GM12875 (cell line): Measurements from ENCODE around the gene FAM237B.
A peak's percentile ranks its signal among the peaks of the same experiment; 100 is the strongest.
"Not testable (repeated sequence)": the region's sequence is repeated elsewhere in the genome, so short reads cannot be mapped to it uniquely, and the experiment has no call there.

Experiments
- H3K4me3 ChIP-seq: one replicate; pipeline ENCODE4 v1.5.1; 2011; ENCODE audit warnings: low read depth, low read length, control low read depth
- CTCF ChIP-seq: IDR thresholded peaks from 2 replicates; pipeline ENCODE4 v1.5.1; 2011; ENCODE audit warnings: low read depth, mild to moderate bottlenecking, control low read depth, inconsistent platforms, low read length, moderate library complexity, borderline replicate concordance; ENCODE audit not compliant: insufficient read depth

The FAM237B gene

GRCh38 chr7:90320801-90321494 is at the start of gene FAM237B:
Gene FAM237B, minus strand, starts transcription at chr7:90321304. Its CDS starts 1,556 bp downstream, at chr7:90319748.
- TF ChIP-seq CTCF: no peak
- no peak within 1 kb of the TSS for H3K4me3 ChIP-seq

- no peak for TF ChIP-seq CTCF
- no peak overlapping the region for H3K4me3 ChIP-seq
Observed at GRCh38 chr7:90351987-90352386, 30.9 kb upstream of the FAM237B start.

GRCh38 chr7:90350032-90350431 is 28.9 kb upstream of the FAM237B start:
- not testable (repeated sequence) for H3K4me3 ChIP-seq

GRCh38 chr7:90349305-90349704 is 28.2 kb upstream of the FAM237B start:
- no peak overlapping the region for H3K4me3 ChIP-seq
- no peak for TF ChIP-seq CTCF

- no peak overlapping the region for H3K4me3 ChIP-seq
- no peak for TF ChIP-seq CTCF
Observed at GRCh38 chr7:90347759-90348158, 26.7 kb upstream of the FAM237B start.

GRCh38 chr7:90346336-90347125 is 25.4 kb upstream of the FAM237B start, which contains the start of gene GTPBP10:
Gene GTPBP10, plus strand, starts transcription at chr7:90346716. Its CDS starts 26 bp downstream, at chr7:90346742.
- H3K4me3 ChIP-seq: peak within 1 kb of the TSS; percentile 69
- TF ChIP-seq CTCF: peak; percentile 78

GRCh38 chr7:90345595-90346335 is 24.7 kb upstream of the FAM237B start:
- TF ChIP-seq CTCF: no peak
- peak overlapping the region; percentile 69 for H3K4me3 ChIP-seq
